Measurements from ENCODE around the gene TET3. TPM values are rescaled to one million over a fixed set of nuclear protein-coding genes. Genes with fewer than 3 reads are reported as not detected.

The TET3 gene
- total and polyA plus RNA-seq, 2 experiments from 2014 or later = 3.6 to 19.9 TPM

DNA sequence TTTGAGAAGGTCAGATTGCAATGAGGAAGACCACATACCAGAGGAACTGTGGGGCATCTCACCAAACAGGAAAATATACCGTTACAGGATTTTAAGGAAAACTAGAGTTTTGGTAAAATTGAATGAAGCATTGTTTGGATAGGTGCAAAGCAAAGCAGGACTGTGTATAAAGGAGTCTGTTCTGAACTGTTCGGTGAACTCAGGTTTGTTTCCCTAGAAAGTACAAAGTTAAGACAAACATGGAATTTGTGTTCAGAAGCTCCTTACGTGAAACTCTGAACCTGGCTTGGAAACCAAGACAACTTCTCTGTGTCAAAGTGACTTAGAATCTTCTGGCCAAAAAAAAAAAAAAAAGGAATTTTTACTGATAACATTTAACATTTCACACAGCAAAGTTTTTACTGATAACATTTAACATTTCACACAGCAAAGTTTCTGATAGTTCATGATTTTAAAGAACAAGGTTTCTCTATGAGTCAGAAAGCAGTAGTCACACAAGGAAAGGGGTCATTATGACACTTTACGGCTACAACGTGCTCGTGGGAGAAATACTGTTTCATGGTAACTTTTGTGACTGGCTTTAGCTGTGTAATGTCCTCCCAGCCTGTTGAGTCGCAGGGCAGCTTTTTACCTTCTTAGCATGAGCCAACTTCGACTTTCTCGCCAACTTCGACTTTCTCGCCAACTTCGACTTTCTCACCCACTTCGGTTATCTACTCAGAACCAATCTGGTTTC is 21.2 kb upstream of the TET3 start:
- peaks cover 5% of the 10 kb centered on the region for H3K27me3 Mint-ChIP-seq (ENCODE audit: insufficient read depth, low read depth, poor library complexity)
- ATAC-seq = no peak

More for the DNA sequence above, 21.2 kb upstream of the TET3 start:
- Histone ChIP-seq H4K20me1 (replicated peaks; ENCODE audit: insufficient read depth) (no peaks in the 10 kb centered on the region), H3K4me1 (ENCODE audit: insufficient read depth) (no peaks in the 10 kb centered on the region), H3K4me3 (no peak overlapping the region), H3F3A (replicated peaks; ENCODE audit: low read depth) (no peaks in the 10 kb centered on the region), H3K9me2 (ENCODE audit: insufficient read depth) (peaks cover 3% of the 10 kb centered on the region; the same call in 1 of the 2 replicates), H3K79me2 (replicated peaks; ENCODE audit: insufficient read depth) (no peaks in the 10 kb centered on the region), H3K27ac (ENCODE audit: low read depth) (no peak overlapping the region), H2AFZ (no peak overlapping the region), H3K4me2 (no peak overlapping the region), H3K36me3 (ENCODE audit: insufficient read depth) (peaks cover 7% of the 10 kb centered on the region; the same call in 1 of the 2 replicates), H3K27me3 (ENCODE audit: insufficient read depth) (no peaks in the 10 kb centered on the region)
- no peak for DNase-seq (ENCODE audit: low spot score)
- Mint-ChIP-seq H3K4me3 (no peak overlapping the region), H3K9me3 (no peaks in the 10 kb centered on the region; the same call in 1 of the 3 replicates), H3K27ac (no peak overlapping the region), H3K4me1 (peaks cover 5% of the 10 kb centered on the region), H3K36me3 (ENCODE audit: low read depth) (peaks cover 13% of the 10 kb centered on the region)
- TF ChIP-seq EZH2 (IDR thresholded peaks at IDR 0.05; ENCODE audit: low read depth, unreplicated experiment) = no peak
- TF ChIP-seq, protein P1, sequence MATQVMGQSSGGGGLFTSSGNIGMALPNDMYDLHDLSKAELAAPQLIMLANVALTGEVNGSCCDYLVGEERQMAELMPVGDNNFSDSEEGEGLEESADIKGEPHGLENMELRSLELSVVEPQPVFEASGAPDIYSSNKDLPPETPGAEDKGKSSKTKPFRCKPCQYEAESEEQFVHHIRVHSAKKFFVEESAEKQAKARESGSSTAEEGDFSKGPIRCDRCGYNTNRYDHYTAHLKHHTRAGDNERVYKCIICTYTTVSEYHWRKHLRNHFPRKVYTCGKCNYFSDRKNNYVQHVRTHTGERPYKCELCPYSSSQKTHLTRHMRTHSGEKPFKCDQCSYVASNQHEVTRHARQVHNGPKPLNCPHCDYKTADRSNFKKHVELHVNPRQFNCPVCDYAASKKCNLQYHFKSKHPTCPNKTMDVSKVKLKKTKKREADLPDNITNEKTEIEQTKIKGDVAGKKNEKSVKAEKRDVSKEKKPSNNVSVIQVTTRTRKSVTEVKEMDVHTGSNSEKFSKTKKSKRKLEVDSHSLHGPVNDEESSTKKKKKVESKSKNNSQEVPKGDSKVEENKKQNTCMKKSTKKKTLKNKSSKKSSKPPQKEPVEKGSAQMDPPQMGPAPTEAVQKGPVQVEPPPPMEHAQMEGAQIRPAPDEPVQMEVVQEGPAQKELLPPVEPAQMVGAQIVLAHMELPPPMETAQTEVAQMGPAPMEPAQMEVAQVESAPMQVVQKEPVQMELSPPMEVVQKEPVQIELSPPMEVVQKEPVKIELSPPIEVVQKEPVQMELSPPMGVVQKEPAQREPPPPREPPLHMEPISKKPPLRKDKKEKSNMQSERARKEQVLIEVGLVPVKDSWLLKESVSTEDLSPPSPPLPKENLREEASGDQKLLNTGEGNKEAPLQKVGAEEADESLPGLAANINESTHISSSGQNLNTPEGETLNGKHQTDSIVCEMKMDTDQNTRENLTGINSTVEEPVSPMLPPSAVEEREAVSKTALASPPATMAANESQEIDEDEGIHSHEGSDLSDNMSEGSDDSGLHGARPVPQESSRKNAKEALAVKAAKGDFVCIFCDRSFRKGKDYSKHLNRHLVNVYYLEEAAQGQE (IDR thresholded peaks at IDR 0.05; ENCODE audit: unreplicated experiment) = no peak
- no peak for TF ChIP-seq EZH2phosphoT487 (IDR thresholded peaks at IDR 0.05; ENCODE audit: unreplicated experiment)
- TF ChIP-seq, protein P2, sequence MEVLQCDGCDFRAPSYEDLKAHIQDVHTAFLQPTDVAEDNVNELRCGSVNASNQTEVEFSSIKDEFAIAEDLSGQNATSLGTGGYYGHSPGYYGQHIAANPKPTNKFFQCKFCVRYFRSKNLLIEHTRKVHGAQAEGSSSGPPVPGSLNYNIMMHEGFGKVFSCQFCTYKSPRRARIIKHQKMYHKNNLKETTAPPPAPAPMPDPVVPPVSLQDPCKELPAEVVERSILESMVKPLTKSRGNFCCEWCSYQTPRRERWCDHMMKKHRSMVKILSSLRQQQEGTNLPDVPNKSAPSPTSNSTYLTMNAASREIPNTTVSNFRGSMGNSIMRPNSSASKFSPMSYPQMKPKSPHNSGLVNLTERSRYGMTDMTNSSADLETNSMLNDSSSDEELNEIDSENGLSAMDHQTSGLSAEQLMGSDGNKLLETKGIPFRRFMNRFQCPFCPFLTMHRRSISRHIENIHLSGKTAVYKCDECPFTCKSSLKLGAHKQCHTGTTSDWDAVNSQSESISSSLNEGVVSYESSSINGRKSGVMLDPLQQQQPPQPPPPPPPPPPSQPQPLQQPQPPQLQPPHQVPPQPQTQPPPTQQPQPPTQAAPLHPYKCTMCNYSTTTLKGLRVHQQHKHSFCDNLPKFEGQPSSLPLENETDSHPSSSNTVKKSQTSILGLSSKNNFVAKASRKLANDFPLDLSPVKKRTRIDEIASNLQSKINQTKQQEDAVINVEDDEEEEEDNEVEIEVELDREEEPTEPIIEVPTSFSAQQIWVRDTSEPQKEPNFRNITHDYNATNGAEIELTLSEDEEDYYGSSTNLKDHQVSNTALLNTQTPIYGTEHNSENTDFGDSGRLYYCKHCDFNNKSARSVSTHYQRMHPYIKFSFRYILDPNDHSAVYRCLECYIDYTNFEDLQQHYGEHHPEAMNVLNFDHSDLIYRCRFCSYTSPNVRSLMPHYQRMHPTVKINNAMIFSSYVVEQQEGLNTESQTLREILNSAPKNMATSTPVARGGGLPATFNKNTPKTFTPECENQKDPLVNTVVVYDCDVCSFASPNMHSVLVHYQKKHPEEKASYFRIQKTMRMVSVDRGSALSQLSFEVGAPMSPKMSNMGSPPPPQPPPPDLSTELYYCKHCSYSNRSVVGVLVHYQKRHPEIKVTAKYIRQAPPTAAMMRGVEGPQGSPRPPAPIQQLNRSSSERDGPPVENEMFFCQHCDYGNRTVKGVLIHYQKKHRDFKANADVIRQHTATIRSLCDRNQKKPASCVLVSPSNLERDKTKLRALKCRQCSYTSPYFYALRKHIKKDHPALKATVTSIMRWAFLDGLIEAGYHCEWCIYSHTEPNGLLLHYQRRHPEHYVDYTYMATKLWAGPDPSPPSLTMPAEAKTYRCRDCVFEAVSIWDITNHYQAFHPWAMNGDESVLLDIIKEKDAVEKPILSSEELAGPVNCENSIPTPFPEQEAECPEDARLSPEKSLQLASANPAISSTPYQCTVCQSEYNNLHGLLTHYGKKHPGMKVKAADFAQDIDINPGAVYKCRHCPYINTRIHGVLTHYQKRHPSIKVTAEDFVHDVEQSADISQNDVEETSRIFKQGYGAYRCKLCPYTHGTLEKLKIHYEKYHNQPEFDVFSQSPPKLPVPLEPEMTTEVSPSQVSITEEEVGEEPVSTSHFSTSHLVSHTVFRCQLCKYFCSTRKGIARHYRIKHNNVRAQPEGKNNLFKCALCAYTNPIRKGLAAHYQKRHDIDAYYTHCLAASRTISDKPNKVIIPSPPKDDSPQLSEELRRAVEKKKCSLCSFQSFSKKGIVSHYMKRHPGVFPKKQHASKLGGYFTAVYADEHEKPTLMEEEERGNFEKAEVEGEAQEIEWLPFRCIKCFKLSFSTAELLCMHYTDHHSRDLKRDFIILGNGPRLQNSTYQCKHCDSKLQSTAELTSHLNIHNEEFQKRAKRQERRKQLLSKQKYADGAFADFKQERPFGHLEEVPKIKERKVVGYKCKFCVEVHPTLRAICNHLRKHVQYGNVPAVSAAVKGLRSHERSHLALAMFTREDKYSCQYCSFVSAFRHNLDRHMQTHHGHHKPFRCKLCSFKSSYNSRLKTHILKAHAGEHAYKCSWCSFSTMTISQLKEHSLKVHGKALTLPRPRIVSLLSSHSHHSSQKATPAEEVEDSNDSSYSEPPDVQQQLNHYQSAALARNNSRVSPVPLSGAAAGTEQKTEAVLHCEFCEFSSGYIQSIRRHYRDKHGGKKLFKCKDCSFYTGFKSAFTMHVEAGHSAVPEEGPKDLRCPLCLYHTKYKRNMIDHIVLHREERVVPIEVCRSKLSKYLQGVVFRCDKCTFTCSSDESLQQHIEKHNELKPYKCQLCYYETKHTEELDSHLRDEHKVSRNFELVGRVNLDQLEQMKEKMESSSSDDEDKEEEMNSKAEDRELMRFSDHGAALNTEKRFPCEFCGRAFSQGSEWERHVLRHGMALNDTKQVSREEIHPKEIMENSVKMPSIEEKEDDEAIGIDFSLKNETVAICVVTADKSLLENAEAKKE (CRISPR knock-in tag; IDR thresholded peaks at IDR 0.05) = no peak
- TF ChIP-seq ZNF114 (CRISPR knock-in tag; IDR thresholded peaks at IDR 0.05) = no peak
- no peak for TF ChIP-seq JUNB (IDR thresholded peaks at IDR 0.05; ENCODE audit: unreplicated experiment)
- TF ChIP-seq, protein P3, sequence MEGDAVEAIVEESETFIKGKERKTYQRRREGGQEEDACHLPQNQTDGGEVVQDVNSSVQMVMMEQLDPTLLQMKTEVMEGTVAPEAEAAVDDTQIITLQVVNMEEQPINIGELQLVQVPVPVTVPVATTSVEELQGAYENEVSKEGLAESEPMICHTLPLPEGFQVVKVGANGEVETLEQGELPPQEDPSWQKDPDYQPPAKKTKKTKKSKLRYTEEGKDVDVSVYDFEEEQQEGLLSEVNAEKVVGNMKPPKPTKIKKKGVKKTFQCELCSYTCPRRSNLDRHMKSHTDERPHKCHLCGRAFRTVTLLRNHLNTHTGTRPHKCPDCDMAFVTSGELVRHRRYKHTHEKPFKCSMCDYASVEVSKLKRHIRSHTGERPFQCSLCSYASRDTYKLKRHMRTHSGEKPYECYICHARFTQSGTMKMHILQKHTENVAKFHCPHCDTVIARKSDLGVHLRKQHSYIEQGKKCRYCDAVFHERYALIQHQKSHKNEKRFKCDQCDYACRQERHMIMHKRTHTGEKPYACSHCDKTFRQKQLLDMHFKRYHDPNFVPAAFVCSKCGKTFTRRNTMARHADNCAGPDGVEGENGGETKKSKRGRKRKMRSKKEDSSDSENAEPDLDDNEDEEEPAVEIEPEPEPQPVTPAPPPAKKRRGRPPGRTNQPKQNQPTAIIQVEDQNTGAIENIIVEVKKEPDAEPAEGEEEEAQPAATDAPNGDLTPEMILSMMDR (conservative IDR thresholded peaks at IDR 0.05; ENCODE audit: low read depth in 2 of 2) = no peak
- TF ChIP-seq NANOG (IDR thresholded peaks at IDR 0.05; ENCODE audit: borderline replicate concordance) = no peak
- TF ChIP-seq, protein P4, sequence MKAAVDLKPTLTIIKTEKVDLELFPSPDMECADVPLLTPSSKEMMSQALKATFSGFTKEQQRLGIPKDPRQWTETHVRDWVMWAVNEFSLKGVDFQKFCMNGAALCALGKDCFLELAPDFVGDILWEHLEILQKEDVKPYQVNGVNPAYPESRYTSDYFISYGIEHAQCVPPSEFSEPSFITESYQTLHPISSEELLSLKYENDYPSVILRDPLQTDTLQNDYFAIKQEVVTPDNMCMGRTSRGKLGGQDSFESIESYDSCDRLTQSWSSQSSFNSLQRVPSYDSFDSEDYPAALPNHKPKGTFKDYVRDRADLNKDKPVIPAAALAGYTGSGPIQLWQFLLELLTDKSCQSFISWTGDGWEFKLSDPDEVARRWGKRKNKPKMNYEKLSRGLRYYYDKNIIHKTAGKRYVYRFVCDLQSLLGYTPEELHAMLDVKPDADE (IDR thresholded peaks at IDR 0.05) = no peak
